Activated CD8-positive, alpha-beta memory T cell treated with anti-CD3 and anti-CD28 coated beads, Interleukin-2, amount 50 U/mL, for 48 hours (primary cell): ENCODE data around the gene ARHGAP22.

Source experiments
- DNase-seq: peaks from one replicate; pipeline ENCODE4 v3.0.0-alpha.2; 2020

The ARHGAP22 gene

DNA sequence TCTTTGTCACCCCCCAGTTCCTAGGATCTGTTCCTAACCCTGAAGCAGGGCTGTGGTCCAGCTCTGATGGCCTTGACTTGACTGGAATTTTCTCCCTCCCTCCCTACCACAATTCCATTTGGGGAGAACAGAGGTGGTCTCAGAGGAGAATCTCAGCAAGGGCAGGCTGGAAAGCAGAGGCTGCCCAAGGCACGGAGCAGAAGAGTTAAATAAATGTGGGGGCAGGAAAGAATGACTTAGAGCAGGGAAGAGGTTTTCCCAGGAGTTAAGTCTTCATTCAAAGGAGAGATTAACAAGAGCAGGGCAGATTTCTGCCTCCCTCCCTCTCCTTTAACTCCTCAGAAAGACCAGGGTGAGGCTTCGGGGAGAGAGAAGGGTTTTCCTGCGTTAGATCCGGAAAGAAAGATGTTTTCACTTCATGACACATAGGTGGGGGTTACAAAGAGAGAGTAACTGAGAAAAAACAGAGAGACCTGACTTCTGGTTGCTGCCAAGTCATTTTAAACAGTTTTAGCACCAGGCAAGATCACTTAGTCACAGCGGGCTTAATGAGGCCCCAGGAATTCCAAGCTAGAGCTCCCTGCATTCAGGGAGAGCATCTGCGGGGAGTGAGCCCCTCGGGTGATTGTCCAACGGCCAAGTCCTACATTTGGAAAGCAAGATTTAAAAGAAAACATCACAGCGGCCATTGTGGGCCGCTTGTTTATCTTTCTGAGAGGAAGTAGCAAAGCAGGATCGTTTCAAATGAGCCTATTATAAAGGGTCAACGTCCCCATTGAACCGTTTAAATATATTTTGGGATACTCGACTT, 78.7 kb downstream of the ARHGAP22 start:
- DNase-seq, result peak; percentile 3

DNA sequence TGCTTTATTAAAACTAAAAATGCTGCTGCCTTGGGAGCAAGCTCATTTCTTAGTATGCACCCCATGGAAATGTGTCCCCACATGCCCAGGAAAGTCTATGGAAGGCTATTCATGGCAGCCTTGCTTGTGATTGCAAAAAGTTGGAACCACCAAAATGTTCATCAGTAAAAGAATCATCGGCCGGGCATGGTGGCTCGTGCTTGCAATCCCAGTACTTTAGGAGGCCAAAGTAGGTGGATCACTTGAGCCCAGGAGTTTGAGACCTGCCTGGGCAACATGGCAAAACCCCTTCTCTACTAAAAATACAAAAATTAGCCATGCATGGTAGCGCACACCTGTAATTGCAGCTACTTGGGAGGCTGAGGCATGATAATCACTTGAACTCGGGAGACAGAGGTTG, 79.8 kb downstream of the ARHGAP22 start:
- no peak for DNase-seq

DNA sequence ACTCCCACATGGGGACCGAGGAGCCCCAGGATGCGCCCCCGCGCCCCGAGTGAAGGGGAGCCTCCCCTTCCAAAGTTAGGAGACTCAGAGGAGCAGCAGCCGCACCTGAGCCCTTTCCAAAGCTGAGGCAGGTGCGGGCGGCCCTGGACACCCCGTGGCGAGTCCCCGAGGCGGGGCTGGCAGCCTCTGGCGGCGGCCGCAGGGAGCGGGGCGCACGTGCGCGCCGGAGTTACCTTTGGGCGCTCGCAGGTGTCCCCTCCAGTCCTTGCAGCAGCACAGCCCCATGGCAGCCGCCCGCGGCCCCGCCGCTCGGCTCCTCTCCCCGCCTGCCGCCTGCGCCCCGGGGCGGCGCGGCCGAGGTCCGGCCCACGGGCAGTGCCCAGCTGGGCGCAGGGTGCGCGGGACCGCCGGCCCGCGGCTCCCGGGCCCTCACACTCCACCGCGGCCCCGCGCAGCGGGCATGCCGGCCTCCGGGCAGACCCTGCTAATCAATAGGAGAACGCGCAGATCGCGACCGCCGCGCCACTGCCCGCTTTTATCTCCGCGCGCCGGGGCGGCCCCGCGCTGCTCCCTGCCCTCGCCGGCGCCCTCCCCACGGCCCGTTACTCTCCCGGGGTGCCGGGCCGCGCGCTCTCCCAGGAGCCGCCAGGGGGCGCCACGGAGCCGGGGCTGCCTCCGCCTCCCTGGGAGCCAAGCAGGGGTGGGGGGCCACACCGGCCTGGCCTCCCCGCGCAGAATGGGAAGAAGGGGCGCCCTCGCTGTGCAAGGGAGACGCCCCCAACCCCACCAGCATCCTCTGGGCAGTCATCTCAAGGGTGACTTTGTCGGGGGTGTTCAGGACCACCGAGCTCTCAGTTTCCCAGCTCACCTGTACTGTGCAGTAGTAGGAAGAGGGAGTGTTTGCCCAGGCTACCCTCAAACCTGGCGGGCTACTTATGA, 80.8 kb downstream of the ARHGAP22 start:
- DNase-seq, result peak; percentile 67

DNA sequence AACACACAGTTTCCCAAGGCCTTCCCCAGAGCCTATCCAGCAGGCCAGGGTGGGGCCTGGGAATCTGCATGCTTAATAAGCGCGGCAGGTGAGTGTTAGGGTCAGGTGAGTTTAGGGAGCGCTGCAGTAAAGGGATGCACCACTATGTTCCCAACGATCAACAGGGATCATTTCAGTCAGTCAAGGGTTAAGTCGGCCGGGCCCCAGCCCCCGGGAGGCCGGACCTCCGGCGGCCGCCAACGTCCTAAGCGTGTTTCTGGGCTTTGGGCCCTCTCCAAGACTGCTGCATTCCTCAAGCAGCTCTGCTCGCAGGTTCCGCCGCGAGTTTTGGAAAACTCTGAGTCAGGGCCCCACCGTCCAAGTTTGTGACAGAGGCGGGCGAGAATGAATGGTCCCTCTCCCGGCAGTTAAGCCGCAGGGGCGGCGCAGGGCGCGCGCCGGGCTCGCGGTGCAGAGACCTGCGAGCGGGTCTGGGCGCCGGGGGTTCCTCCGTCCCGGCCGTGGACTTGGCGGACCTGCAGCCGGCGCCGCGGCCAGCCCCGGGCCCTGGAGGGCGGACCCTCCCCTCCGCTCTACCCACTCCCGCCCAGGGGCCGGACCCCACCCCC, 81.6 kb downstream of the ARHGAP22 start:
- no peak for DNase-seq

DNA sequence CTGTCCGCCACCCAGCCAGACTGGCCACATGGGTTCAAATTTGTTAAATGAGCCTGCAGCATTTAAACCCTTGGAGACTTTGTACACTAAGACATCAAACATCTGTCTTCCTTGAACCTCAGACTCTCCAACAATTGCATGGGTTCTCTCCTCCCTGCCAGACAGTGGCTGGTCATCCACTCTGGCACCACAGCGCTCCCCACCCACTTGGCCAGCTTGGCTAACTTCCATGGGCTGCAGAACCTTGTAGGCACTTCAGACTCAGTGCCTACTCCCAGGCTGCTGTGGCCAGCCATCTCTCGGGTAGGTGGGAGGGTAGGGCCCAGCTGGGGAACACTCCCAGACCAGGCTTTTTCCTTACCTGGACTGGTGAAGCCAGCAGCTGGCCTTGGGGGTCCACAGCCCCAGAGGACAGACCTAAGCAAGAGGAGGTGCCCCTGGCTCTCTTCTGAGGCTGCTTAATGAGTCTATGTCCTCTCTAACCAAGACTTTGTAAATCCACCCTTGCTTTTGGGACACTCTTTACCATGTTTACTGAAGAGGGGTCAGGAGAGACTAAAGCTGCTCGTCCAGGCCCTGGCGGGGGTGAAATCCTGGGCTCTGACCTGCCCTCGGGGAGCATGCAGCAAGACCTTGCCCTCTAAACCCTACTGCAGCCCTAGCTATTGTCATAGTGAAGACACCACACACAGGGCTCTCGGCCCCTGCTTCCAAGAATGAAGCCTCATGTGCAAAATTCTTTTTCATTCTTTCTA, 82.7 kb downstream of the ARHGAP22 start:
- DNase-seq, result no peak

DNA sequence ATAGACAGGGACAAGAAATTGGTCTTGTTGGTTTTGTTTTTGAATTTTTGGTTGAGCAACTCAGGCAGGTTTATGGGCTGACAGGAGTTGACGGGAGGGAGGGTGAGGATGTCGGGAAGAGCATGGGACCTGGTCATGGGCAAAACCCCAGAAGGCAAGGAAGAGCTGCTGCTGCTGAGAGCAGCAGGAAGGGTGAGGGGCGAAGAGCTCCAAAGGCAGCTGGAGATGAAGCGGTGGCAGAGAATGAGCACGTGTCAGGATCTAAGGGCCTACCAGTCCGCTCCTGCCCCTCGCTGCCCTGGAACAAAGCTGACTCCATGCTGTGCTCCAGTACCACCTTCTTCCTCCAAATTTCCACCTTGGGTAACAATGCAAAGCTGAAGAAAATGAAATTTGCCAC, 84.3 kb downstream of the ARHGAP22 start:
- no peak for DNase-seq

DNA sequence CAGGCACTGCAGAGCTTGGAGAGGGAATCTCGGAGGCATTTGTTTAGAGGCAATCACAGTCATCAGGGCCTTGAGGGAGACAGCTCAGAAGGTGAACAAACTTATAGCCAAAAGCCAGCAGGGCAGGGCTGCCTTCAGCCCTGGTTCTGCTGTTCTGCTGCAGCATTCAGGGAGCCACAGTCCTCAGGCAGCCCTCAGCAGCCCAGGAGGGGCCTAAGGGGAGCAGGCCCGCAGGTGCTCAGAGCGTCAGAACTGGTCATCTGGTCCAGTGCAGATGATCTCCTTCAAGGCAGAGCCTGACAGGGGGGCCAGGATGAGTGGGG, 84.7 kb downstream of the ARHGAP22 start:
- no peak for DNase-seq

DNA sequence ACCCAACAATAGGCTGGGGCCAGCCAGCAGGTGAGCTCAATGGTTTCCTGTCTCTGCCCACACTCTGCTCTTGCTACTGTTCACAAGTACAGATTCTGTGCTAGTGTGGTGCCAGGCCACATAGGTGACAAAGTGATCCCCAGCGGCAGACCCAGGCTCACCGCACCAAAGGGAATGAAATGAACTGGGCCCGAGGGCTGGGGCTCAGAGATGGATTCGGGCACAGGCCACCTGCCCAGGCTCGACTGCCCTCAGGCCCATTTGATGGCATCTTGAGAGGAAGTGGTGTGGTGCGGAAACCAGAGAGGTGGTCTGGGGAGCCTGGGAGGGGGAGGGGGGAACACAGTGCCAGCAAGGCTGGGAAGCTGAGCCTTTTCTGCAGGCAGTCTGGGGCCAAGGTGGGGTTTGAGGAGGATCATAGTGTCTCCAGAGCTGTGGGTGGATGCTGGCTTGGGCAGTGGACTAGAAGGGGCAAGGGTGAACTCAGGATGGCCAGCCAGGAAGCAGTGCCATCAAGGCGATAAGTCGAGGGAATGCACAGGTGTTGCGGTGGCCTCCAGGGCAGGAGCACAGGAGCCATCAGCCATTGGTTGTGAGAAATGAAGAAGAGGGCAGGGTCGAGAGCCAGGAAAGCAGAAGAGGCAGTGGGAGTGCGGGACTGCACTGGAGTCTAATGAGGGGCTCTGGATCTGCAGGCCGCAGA, 85.2 kb downstream of the ARHGAP22 start:
- DNase-seq, result no peak

DNA sequence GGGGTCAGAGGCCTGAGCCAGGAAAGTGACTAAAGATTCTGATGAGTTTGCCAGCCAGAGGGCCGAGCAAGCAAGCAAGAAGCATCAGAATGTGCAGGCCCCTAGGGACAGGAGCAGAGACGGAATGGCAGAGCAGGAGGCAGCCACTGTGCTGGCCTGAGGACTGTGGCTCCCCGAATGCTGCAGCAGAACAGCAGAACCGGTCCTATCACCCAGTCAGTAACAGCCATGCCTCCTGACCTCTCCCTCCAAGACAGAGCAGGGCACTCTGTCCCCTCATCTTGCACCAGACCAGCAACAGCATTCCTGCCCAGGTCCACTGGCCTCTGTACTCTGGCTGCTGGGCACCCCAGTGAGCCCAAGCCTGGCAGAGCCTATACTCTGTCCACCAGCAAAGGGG, 85.9 kb downstream of the ARHGAP22 start:
- DNase-seq, result no peak

DNA sequence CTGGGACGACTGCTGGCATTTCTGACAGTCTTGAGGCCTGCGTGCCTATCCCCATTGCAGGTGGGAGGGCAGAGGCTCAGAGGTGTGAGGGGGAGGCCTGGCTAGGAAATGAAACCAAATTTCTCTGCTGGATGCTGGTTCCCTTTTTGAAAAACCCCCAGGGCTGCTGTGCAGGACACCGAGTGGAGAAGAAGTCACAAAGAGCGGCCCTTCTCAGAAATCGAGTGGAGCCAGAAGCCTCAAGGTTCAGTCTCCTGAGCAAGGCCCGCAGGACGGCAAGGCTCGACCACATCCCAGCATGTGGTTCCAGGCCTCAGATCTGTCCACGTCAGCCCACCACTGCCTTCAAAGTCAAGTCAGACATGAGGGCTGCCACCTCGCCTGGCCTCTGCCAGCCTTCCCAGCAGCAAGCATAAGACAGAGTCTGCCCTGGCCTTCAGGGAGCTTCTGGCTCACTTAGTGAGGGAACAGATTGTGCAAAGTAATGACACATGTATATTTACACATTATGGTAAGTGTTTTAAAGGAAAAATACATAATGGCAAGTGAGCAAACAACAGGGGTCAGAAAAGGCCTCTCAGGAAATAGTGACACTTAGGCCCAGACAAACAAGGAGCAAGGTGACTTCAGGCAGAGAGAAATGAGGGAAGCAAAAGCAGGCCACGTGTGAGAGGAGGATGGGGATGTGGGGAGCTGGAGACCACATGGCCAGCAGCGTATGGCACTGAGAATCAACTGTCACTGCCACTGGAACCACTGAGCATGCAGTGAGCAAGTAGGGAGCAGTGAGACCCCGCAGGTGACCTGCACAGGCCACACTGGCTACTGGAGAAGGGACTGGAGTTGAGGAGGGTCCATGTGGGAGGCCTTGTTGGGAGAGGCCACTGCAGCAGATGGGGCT, 86.7 kb downstream of the ARHGAP22 start:
- DNase-seq, result no peak

DNA sequence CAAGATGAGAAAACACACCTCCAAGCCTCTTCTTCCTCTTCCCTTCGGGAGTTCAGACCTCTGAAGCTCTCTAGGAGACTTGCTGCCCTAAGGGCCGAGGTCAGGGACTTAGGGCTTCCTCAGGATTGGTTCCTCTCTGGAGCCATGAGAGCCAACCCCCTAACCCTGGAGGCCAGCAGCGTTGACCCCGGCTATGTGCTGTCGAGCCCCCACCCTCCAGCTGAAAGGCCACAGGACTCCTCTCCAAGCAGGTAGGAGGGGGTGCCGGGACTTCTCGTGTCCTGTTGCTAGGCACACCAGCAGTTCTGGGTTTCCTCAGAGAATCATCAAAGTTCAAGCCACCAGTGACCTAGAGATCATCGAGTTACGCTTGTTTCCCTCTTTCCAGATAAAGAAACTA, 87.4 kb downstream of the ARHGAP22 start:
- no peak for DNase-seq

DNA sequence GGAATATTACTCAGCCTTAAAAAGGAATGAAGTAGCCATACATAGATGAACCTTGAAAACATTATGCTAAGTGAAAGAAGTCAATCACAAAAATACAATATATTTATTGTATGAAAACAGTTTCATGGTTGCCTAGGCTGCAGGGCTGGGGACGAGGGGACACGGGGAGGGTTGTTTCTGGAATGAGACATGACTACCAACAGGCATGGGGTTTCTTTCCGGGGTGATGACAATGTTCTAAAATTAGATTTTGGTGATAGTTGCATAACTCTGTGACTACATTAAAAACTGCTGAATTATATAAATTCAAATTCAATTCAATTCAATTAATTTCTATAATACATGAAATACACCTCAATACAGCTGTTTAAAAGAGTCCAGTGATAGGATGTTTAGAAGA, 88.0 kb downstream of the ARHGAP22 start:
- DNase-seq, result no peak

DNA sequence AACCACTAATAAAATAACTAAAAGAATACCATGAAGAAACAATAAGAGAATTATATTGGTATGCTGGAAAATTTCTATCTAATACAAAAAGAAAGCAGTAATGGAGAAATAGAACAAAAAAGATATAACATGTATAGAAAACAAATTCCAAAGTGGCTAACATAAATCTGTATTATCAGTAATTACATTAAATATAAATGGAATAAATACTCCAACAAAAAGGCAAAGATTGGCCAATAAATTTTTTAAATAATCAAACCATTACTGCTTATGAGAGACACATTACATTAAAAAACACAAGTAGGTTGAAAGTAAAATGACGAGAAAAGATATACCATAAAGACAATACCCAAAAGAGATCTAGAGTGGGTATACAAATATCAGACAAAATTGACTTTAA, 90.0 kb downstream of the ARHGAP22 start:
- DNase-seq, result no peak

DNA sequence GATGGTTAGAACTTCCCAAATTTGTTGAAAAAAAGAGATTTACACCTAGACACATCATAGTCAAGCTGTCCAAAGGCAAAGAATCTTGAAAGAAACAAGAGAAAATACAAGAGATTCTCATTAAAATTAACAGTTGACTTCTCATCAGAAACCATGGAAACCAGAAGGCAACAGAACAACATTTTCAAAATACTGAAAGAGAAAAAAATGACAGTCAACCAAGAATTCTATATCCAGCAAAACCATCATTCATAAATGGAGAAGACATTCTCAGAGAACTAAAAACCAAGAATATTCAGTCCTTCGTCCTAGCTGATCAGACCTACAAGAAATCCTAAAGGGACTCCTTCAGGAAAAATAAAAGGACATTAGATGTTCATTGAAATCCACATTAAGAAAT, 90.6 kb downstream of the ARHGAP22 start:
- DNase-seq, result no peak

DNA sequence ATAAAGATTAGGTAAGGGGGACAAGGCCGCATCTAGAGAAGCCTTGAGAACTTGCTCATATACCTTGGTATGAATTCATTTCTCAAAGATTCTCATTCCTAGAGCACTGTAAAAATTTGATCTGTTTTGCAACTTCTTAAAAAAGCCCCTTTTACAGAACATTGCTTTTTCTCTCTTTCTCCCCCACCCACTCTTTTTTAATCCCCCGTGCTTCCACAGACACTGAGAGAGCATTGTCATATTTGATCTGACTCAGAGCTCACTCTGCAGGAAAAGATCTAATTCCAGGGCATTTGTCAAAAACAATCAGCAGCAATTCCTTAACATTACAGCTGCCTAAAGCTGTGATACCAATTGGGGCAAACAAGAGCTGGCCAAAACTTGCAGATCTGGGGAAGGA, 92.0 kb downstream of the ARHGAP22 start:
- DNase-seq, result no peak

DNA sequence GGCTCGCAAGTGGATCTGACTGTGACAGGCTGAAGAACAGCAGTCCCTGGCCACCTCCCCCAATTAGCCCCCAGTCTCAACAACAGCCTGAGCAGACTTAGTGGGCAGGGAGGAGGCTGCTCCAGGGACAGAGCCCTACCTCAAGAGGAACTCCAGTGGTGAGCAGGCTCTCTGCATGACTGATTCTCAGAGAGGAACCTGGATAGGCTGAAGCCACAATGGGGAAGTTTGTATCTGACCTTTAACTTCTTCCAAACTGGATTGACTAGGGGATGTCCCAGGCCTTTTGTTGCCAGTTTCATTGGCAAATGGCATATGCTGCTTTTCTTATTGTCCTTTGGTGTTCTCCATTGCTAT, 93.0 kb downstream of the ARHGAP22 start:
- no peak for DNase-seq

DNA sequence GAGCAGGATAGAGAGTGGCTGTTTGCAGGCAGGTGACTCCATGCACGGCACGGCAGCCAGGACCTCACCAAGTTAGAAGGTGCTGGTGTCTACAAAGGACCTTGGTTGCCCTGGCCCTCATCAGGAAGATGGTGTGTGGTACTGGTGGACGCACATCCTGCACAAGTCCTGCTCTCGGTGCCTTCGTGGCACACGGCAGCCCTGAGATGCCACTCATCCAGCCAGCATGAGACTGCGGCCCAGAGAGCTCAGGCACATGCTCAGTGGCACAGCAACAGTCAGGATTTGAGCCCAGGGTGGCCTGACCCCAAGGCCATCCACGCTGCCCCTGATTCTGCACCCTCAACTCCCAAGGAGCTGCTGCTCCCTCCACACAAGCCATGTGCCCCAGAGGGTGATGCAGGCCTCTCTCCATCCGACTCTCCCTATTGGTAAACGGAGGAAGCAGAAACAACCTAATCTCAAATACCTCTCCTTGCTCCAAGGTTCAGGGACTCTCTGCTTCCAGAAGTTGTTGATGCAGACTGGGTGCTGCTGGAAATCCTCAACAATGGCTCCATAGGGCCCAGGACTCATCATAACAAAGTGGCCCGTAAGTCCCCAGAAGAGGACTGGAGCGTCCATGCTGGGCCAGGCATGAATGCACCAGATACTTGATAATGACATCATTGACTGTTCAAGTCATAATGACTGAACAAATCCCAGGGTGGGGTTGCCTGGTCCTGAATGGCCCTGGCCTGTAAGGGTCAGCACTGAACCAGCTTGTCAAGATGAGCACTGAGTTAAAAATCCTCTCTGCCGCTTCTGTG, 93.6 kb downstream of the ARHGAP22 start:
- no peak for DNase-seq

DNA sequence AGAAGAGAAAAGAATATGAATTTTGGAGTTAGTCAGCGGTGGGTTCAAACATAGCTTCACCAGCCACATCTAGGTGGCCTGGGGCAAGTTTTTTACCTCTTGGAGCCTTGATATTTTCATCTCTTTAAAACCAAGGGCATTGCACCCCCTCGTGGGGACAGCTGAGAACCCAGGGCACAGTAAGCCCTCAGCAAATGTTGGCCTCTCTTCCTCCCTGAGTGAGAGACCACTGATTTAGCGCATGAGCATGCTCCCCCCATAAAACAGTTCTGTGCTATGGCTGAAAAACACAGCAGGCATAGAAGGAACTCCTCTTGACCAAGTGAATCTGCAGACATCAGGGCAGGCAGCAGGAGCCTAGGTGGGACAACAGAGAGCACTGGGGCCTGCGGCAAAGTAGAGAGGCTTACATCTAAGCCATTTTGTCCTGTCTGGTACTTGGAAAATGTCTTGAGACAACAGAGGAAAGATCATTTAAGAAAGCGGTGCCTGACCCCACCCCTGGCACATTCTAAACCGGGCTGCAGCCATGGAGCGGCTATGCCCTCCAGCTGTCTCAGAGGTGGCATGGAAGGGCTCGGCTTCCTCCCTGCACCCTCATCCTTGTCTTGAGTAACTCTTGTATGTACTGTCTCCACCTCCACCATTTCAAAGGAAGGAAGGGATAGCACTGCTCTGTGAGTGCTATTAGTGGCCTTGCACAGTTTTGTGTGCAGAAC, 94.7 kb downstream of the ARHGAP22 start:
- no peak for DNase-seq
